Activated naive CD4-positive, alpha-beta T cell treated with anti-CD3 and anti-CD28 coated beads, Interleukin-2, amount 10 ng/mL, durations not matched to agents 5 hours and 36 hours (primary cell): ENCODE measurements around the gene SP1. TPM values are rescaled to one million over a fixed set of nuclear protein-coding genes. Genes with fewer than 3 reads are reported as not detected.

ENCODE experiments used
- total RNA-seq, 2 experiments: library from RNA; stranded (reverse); gene quantifications; one replicate each; pipeline ENCODE4 v1.2.3, GENCODE V29; 2021

The SP1 gene
- total RNA-seq = 10 to 100 TPM; 78.4 to 84.7 TPM

DNA sequence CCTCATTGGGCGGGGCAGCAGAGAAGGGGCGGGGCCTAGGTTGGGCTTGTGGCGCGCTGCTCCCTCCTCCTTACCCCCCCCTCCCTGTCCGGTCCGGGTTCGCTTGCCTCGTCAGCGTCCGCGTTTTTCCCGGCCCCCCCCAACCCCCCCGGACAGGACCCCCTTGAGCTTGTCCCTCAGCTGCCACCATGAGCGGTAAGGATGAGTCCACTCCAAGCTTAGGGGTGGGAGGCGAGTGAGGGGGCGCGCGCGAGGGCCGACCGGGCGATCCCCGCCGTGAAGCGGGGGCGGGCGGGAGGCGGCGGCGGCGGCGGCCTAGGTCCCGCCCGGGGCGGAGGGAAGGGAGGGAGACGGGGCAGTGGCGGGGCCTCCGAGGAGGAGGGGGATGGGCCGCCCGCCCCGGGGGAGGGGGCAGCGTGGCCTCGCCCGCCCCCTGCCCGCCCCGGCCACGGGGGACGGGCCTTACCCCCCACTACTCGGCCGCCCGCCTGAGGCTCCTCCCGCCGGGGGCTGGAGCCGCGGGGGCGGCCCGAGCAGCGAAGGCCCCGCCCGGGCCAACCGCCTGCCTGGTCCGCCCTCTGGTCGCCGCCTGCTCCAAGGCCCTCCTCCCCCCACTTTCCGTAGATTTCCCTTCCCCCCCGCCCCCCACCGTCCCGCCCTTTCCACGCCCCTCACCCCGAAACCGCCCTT lies at the start of gene SP1:
TSS of gene SP1 (plus strand) at position 73 of the 690 bp plus-strand sequence. CDS start at position 189, 116 bp downstream.

DNA sequence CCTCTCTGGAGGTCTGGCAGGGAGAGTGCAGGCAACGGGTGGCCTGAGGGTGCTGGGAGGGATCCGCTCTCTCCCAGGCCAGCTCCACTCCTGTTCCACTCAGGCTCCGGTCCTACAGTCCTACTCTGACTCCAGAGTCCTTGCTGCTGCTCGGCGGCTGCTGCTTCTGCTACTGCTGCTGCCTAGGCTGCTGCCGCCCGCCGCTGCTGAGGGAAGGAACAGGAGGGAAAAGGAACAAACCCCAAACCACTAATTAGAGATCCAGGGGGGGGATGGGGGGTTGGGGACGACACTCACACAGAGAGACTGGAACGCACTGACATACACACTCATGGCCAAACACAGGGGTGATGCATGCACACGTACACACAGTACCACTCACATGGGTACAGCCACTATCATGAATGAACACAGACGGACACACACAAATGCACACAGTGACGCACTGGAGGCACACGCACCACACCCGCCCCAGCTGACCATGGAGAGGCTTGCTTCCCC lies 43.7 kb upstream of the SP1 start, which contains the start of gene SP7:
TSS of gene SP7 (minus strand) at position 174 of the 501 bp plus-strand sequence. CDS start 708 bp downstream, outside the sequence.

DNA sequence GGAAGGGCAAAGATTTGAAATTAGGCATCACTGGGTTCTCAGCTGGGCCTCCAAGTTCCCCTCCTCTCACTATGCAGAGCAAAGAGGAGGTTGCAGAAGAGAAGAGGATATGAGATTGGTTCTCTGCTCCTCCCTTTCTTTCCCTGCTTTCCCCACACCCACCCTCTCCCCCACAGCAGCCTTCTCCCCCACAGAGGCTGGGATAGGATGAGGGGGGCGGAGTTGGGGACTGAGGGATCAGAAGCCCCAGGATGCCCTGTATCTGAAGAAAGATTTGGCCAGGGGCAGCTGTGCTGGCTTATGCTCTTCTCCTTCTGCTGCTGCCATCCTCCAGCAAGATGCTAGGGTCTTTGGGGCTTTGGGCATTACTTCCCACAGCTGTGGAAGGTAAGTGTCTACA lies 43.6 kb downstream of the SP1 start, which contains the start of gene AMHR2:
TSS of gene AMHR2 (plus strand) at position 259 of the 400 bp plus-strand sequence. CDS start at position 339, 80 bp downstream.

DNA sequence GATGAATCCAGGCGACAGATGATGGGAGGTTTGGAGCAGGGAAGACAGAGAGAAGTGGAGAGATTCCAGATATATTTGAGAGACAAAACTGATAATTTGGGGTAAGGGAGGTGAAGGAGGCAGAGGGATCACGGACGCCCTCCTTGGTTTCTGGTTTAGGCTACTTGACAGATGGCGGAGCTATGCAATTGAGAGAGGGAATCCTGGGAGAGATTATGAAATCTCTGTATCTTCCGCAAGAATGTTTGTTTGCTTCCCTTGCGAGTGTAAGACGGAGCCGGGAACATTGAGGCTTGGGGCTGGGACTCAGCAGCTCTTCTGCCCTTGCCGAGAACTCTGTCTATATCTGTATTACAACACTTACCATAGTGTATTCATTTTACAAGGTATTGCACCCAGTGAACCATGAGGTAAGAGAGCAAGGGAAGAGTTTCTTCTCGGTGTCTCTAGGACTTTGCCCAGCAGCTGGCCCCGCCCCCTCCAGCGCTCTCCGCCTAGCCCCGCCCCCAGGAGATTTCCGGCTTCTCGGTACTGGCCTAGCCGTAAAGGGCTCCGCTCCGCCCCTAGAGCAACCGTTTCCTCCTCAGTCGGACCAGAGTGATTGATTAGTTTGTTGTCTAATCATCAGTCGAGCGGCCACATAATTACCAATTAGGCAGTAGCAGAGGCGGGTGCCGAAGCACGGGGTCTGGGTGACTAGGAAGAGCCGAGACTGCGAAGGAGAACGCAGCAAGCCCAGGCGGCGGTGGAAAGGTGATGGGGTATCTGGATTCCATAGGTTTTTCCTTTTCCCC lies 61.3 kb downstream of the SP1 start, which contains the start of gene PRR13:
TSS of gene PRR13 (plus strand) at position 695 of the 794 bp plus-strand sequence. CDS start 981 bp downstream, outside the sequence.

DNA sequence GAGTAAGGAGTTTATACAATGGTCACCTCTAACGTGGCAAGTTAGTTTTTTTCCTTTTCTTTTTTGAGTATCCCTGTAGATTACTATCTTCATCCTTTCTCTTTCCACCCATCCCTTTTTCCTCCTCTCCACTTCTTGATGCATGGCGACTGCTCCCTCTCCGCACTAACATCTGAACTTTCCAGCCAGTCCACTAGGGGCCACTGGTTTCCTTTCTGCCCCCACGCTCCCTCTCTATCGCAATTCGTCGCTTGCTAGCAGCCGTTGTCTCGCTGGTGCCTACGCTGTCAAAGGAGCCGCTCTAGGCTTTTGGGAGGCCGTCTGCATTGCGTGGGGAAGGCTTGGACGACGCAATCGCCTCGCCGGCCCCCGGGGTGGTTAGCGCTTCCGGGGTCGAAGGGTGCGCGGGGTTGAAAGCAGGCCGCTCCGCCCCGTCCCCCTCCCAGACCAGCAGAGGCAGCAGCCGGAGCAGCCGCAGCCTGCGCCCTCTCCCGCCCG lies 71.7 kb downstream of the SP1 start, which contains the start of gene PCBP2:
TSS of gene PCBP2 (plus strand) at position 442 of the 498 bp plus-strand sequence. CDS start 2,699 bp downstream, outside the sequence.

Other genes with a start within 250 kb of the SP1 start
- 10 to 100 TPM; 50.3 to 50.4 TPM for gene ZNF740, start 199.5 kb upstream of the SP1 start, total RNA-seq
- gene CSAD, start 199.3 kb upstream of the SP1 start, total RNA-seq = 10 to 100 TPM; 31.4 to 32.0 TPM
- 100 to 1,000 TPM; 480 to 487 TPM for gene ITGB7, start 172.9 kb upstream of the SP1 start, total RNA-seq
- gene RARG, start 148.0 kb upstream of the SP1 start, total RNA-seq = 10 to 100 TPM; 38.5 to 39.9 TPM
- 10 to 100 TPM; 71.4 to 71.7 TPM for gene ESPL1, start 111.9 kb upstream of the SP1 start, total RNA-seq
- 100 to 1,000 TPM; 362 to 390 TPM for gene PFDN5, start 84.6 kb upstream of the SP1 start, total RNA-seq
- gene MYG1, start 80.5 kb upstream of the SP1 start, total RNA-seq = 10 to 100 TPM; 59.3 to 62.5 TPM
- gene AAAS, start 58.6 kb upstream of the SP1 start, total RNA-seq = 10 to 100 TPM; 58.3 to 62.7 TPM
- gene SP7, start 43.8 kb upstream of the SP1 start, total RNA-seq = not detected
- gene AMHR2, start 43.7 kb downstream of the SP1 start, total RNA-seq = not detected
- 100 to 1,000 TPM; 188 to 202 TPM for gene PRR13, start 61.6 kb downstream of the SP1 start, total RNA-seq
- gene PCBP2, start 71.9 kb downstream of the SP1 start, total RNA-seq = 100 to 1,000 TPM; 919 to 946 TPM
- gene MAP3K12, start 119.3 kb downstream of the SP1 start, total RNA-seq = 10 to 100 TPM; 25.6 to 27.2 TPM
- gene TARBP2, start 121.1 kb downstream of the SP1 start, total RNA-seq = 10 to 100 TPM; 32.7 to 35.0 TPM
- gene NPFF, start 127.3 kb downstream of the SP1 start, total RNA-seq = not detected
- 10 to 100 TPM; 27.9 to 29.8 TPM for gene ATF7, start 246.2 kb downstream of the SP1 start, total RNA-seq